ENCODE data around the gene TSPAN14. TPM values are rescaled to one million over a fixed set of nuclear protein-coding genes. Genes with fewer than 3 reads are reported as not detected.

Gene TSPAN14
- total and polyA plus RNA-seq, 2 of the 13 experiments (the other 11 are each of a cell fraction or from before 2014, with no cell fraction given) = 24.1 to 80.6 TPM

GRCh38 chr10:80540136-80540535, 86.0 kb downstream of the TSPAN14 start:
- Histone ChIP-seq H3K4me2 (ENCODE audit: low read depth, low read length) (no peak overlapping the region), H3K27me3 (ENCODE audit: control insufficient read depth in 1 of 2, insufficient read depth in 2 of 2, low read length in 2 of 2) (peaks cover 5 to 19% of the 10 kb centered on the region in 2 experiments; a peak in 2 of 5 replicates), H3K9me3 (ENCODE audit: low read length) (no peaks in the 10 kb centered on the region), H4K20me1 (ENCODE audit: insufficient read depth, low read length) (no peaks in the 10 kb centered on the region), H3K79me2 (ENCODE audit: insufficient read depth, low read length) (no peaks in the 10 kb centered on the region), H2AFZ (ENCODE audit: low read length) (no peak overlapping the region), H3K27ac (ENCODE audit: extremely low read length, insufficient read depth, low read length) (no peak overlapping the region), H3K4me3 (replicated peaks in 1 of 3; ENCODE audit: insufficient read depth in 1 of 3, low read depth in 2 of 3, low read length in 3 of 3) (no peak overlapping the region), H3K4me1 (ENCODE audit: insufficient read depth, low read length) (no peaks in the 10 kb centered on the region), H3K36me3 (replicated peaks in 1 of 2; ENCODE audit: control insufficient read depth in 1 of 2, insufficient read depth in 2 of 2, low read length in 2 of 2) (no peaks in the 10 kb centered on the region), H3K9ac (ENCODE audit: insufficient read depth, low read depth, low read length) (no peak overlapping the region)
- in situ Hi-C loops (cut with HindIII; ENCODE audit: extremely low pct_ligation_motif_present, low pct_unique_long_range_greater_than_20kb) (no loop called here), intact Hi-C loops (cut with micrococcal nuclease; ENCODE audit: unreplicated experiment) (no loop called here)
- WGBS (ENCODE audit: low lambda C conversion rate) = 52% methylated on average over 10 of the region's 11 CpGs
- TF ChIP-seq ZNF44 (CRISPR knock-in tag; IDR thresholded peaks at IDR 0.05) = no peak
- no peak for TF ChIP-seq BORCS8-MEF2B (CRISPR knock-in tag; IDR thresholded peaks at IDR 0.05)
- TF ChIP-seq HNRNPH1 (optimal IDR thresholded peaks at IDR 0.05; ENCODE audit: low read depth, low read length) = no peak
- TF ChIP-seq TCF7L2 (IDR thresholded peaks at IDR 0.05; ENCODE audit: low read depth, low read length) = no peak
- no peak for TF ChIP-seq ZNF33B (CRISPR knock-in tag; IDR thresholded peaks at IDR 0.05)
- TF ChIP-seq SAFB2 (CRISPR knock-in tag; IDR thresholded peaks at IDR 0.05; ENCODE audit: borderline replicate concordance, low read depth) = no peak
- no peak for TF ChIP-seq SMC3 (IDR thresholded peaks at IDR 0.05; ENCODE audit: low read length)
- no peak for TF ChIP-seq ATF6 (CRISPR knock-in tag; conservative IDR thresholded peaks at IDR 0.05)
- TF ChIP-seq ZNF207 (IDR thresholded peaks at IDR 0.05; ENCODE audit: borderline replicate concordance) = no peak
- TF ChIP-seq IKZF1 (IDR thresholded peaks at IDR 0.05) = no peak
- TF ChIP-seq TFE3 (CRISPR knock-in tag; IDR thresholded peaks at IDR 0.05) = no peak
- no peak for TF ChIP-seq DRAP1 (CRISPR knock-in tag; IDR thresholded peaks at IDR 0.05)
- no TSS peak for BruUV-seq (replicated peaks)
- no peak for DNase-seq (ENCODE audit: low spot score)
- no peak for FAIRE-seq
- ChIA-PET CTCF (ENCODE audit: low intra/inter-chr PET ratio, low total read pairs) (no interaction called here), POLR2A (no interaction called here)
- no peak for ATAC-seq
